Stimulated activated CD4-positive, alpha-beta T cell treated with anti-CD3 and anti-CD28 coated beads, Interleukin-1b, Interleukin-23, amount 100 ng/mL, for 1 hour (primary cell): ENCODE results near the gene NUDT2.

Experiments
- DNase-seq, 2 donors: peaks; one replicate each; pipeline ENCODE4 v3.0.0-alpha.2; 2020; ENCODE audit warnings: low read depth in 2 of 2

Gene NUDT2

DNA sequence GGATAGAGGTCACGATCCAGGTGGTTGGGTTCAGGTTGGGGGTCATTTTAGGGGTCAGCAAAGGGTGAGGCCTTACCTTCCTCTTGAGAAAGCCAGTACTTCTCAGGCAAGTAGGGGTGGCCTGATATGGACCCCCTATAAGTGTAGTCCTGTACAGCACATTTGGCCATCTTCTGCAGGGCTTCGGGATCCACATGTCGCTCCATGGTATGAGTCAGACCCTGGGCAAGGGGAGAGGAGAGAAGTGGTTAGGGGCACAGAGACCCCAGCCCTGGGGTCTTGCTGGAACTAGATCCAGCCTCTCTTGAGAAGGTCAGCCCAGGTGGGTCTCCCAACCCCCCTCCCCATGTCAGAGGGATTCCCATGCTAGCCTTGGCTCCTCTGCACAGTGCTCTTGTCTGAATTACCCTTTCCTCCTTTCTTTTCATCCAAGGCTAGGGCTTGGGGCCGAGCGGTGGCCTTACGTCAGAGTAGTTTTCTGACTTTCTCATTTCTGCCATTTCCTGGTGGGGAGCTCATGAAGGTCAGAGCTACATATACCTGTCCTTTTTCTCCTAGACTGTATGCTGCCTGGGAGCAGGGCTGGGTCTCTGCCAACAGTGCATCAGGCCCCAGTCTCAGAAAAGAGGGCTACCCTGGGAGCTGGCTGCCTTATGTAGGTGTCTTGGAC lies 56.3 kb downstream of the NUDT2 start:
- DNase-seq: no peak

DNA sequence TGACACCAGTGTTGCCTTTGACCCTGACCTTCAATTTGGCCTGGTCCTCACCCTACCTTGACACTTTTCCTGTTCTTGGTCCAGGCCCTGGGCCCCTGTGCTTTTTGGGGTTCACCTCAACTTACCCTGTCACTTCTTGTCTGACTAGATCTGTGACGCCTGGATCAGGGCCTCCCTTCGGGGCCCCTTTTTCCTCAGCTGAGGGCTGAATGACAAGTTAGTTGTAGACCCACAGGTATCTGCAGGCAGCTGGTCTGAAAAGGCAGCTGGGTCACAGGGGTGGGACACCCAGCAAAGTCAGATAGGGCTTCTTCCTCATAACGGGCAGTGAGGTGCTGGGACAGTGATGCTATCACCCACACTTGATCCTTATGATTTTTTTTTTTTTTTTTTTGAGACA lies 57.3 kb downstream of the NUDT2 start:
- no peak for DNase-seq

DNA sequence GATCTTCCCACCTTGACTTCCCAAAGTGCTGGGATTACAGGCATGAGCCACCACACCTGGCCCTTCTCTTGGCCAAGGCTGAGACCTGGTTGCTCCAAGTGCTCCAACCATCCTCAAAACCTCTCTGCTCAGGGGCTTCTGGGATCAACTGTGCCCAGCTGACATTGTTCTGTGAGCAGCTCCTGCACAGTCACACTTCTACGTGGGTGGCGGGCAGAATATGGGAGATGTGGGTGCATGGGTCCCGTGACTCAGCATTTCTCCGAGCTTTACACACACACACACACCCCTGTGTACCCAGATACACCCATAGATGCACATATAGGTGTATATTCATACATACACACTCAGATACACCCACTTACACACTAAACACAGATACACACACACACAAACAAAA lies 57.9 kb downstream of the NUDT2 start:
- no peak for DNase-seq

DNA sequence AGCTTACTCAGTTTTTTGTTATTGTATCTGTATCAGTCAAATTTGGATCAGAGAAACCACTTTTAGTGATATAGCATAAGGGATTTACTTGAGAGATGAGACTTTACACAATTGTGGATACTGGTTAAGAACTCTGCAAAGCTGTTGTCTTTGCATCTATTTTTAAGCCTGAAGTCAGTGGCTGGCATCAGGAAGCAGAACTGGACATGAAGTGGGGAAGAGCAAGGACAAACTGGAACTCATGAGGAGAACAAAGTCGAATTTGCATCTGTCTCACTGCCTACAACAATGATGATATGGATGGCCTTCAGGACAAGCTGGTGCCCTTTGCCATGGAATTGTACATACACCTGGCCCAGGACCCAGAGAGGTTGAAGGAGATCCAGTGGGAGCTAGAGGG lies 63.1 kb downstream of the NUDT2 start:
- no peak for DNase-seq
